ENCODE results near the gene OSBPL1A.

- TF ChIP-seq, protein P1, sequence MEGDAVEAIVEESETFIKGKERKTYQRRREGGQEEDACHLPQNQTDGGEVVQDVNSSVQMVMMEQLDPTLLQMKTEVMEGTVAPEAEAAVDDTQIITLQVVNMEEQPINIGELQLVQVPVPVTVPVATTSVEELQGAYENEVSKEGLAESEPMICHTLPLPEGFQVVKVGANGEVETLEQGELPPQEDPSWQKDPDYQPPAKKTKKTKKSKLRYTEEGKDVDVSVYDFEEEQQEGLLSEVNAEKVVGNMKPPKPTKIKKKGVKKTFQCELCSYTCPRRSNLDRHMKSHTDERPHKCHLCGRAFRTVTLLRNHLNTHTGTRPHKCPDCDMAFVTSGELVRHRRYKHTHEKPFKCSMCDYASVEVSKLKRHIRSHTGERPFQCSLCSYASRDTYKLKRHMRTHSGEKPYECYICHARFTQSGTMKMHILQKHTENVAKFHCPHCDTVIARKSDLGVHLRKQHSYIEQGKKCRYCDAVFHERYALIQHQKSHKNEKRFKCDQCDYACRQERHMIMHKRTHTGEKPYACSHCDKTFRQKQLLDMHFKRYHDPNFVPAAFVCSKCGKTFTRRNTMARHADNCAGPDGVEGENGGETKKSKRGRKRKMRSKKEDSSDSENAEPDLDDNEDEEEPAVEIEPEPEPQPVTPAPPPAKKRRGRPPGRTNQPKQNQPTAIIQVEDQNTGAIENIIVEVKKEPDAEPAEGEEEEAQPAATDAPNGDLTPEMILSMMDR (conservative IDR thresholded peaks at IDR 0.05): no peak
- TF ChIP-seq EZH2 (IDR thresholded peaks at IDR 0.05; ENCODE audit: low read depth): no peak
Observed at GRCh38 chr18:24157855-24158254, 239.8 kb downstream of the OSBPL1A start.

Data from PC-9 (cell line).